GM19455 (cell line): ENCODE measurements around the gene CAPNS2.

Experiments
- ATAC-seq: cut with Tn5 transposase; IDR thresholded peaks from one replicate; pipeline ENCODE4 v1.9.1; 2021; ENCODE audit not compliant: unreplicated experiment

The CAPNS2 gene

DNA sequence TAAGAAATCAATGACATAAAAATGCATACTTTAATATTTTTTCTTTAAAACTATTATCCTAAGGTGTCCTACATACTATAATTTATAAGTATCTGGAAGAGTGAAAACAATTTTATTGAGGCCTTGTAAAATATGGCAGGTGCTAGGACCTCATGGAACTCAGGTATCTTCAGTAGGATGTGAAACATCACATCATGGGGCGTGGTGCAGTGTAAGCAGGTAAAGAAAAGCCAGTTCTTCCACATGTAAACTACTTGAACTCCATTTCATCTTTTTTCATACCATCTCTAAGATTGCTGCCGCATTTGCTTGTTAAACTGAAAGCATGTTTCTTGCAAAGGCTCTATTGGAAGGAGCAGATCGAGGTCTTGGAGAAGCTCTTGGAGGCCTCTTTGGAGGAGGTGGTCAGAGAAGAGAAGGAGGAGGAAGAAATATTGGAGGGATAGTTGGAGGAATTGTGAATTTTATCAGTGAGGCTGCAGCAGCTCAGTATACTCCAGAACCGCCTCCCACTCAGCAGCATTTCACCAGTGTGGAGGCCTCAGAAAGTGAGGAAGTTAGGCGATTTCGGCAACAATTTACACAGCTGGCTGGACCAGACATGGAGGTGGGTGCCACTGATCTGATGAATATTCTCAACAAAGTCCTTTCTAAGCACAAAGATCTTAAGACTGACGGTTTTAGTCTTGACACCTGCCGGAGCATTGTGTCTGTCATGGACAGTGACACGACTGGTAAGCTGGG, at the start of gene CAPNS2:
CAPNS2 (plus strand) TSS at position 253 of the 744 bp plus-strand sequence; CDS start at position 326, 73 bp downstream.
- ATAC-seq: no peak

DNA sequence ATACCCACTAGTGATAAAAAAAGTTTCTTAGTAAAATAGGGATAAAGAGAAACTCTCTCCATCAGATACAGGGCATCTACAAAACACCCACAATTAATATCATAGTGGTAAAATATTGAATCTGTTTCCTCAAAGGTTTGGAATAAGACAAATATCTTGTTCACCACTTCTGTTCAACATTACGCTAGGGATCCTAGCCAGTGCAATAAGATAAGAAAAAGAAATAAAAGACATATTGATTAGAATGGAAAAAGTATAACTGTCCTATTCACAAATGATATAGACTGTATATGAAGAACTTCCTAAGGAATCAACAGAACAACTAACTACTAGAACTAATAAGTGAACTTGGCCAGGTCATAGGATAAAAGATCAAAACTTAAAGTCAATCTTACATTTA, 44.7 kb upstream of the CAPNS2 start:
- ATAC-seq: no peak

DNA sequence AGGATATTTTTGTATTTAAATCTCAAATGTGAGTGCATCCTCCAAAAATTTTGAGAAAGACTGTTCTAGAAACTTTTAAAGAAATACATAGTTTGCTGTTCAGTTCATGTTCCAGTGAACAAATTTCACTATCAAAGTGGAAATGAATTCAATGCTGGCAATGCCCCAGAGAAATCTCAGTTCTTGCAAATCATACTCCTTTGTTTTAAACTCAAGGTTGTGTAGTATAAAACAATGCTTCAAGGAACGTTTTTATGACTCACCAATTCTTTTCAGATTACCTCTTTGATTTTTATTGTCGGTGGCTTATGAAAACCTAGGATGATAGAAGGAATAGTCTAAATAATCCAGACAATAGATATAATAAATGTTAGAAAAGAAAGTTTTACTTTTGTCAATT, 40.0 kb upstream of the CAPNS2 start:
- ATAC-seq: no peak

DNA sequence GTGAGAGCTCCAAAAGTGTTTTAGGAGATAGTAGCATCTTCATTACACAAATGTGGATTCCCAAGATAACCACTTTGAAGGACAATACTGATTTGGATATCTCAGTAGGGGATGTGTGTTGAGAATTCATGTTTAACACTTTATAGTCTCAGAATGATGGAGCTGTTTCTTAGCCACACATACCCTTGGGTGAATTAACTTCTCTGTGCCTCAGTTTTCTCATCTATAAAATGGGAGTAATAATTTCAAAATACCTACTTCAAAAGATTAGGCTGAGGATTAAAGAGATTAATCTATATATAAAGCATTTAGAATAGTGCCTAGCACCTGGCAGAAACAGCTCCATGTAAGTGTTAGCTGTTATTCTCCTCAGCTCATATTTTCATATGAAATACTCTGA, 38.6 kb upstream of the CAPNS2 start:
- ATAC-seq: no peak

DNA sequence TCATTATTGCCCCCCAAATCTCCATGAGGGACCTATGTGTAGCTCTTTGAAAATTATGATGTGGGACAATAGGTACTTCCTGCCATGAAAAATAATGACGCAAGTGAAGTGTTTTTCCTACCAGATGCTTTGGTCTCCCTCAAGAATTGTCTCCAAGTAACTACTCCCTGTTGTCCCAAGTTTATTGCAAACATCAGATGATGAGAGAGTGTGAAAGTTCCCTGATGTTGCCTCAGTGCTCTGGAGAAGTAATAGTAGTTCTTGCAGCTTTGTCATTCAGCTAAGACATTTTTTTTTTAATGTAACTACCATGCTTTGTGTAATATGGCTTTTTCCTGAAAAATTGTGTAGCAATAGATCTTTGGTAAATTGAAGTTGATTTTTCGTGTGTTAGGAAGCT, 37.5 kb upstream of the CAPNS2 start:
- no peak for ATAC-seq

DNA sequence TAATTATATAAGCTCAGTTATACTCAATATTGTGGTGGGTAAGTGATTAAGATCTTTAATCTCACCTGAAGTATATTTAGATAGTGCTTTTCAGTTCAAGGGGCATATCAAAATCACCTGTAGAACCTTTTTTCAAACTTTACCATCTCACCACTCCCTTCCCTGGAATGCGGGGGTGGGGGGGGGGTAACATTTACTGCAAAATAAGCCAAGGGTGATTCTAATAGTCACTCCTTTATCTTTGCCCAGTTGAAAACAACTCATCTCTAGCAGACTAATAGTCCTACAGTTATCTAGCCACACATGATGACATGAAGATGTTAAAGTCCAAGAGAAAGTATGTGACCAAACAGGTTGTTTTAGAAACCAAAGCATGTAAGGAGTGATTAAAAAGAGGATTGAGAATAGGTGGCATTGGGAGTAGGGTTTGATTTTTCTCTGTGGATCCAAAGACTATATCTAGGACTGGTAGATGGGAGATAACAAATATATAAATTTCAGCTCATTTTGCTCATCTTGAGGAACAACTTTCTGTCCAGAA, 36.1 kb upstream of the CAPNS2 start:
- ATAC-seq: no peak

DNA sequence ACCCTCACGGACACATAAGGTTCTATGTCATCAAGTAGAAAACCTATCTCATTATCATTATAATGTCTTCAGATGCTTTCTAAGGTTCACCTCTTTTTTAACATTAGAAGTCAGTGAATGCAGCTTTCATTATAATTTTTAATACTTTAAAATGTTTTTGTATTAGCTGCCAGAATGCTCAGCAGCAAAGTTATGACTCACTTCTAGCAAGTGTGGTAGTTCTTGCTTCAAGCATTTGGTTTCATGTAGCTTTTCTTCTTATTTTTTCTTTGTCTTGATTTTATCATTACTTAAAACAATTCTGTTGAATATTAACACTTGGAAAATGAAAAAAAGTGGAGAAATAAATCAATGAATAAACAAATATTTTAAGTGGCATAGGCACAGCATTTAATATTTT, 34.3 kb upstream of the CAPNS2 start:
- no peak for ATAC-seq

DNA sequence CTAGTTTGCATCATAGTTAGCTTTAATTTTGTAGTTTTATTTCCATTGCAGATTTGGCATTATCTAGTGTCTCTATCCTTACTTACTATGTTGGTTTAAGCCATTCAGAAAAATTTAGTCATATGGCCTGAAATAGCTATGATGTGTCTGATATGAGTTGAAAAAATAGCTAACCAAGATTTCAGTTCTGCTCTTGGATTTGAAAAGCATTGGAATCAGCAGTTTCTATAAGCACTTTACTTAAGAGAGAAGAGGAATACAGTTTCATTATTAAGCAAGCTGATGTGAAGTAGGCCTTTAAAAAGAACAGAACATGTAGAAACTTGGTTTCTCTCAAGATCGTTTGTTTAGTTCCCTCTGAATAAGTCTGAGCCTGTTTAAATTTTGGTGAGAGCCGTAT, 31.7 kb upstream of the CAPNS2 start:
- no peak for ATAC-seq

DNA sequence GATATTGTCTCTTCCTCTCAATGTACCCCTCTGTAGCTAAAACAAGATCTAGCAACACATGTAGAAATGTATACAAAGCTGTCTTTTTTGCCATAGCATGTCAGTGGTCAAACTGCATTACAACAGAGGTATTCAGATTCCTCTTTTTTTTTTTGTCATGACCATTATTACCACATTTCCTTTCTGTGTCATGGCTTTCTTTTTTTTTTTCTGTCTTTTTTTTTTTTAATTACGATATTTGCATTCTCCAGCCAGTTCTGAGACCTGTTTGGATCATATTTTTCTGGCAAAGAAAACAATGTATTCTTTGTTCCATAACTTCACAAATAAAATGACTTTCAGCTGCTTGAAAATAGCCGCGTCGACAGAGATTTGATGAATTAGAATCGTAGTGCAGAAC, 27.4 kb upstream of the CAPNS2 start:
- ATAC-seq: no peak

DNA sequence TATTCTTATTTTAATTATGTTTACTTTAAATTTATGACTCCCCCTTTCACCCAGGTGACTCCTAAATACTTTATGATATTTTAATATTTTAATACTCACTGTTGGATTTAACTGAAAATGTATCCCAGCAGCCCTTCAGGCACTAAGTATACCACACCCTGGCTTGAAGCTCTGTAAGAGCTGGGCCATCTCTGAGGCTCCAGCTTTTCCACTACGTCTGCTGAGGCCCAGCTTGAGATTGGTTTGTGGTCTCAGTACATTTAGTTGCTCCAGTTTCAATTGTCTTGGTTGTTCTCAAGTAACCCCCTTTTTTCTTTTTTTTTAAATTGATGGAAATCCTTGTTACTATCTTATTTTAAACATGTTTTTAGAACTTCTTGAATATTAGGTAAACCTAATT, 27.0 kb upstream of the CAPNS2 start:
- ATAC-seq: no peak

DNA sequence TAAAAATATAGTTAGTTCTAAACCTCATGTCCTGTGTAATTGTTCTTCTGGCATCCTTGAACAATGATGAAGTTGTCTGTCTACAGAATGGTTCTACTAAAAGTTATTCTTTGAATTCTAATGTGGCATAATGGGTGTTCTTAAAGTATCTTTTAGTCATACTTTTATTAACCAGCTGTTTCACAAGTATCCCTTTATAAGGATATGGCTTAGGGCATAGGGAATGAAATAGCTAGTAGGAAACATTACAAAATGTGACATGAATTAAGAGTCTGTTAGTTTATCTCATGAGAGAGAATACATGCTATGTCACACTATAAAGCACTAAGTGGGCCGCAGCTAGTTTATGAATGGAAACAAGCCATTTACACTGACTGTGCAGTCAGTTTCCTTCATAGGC, 26.3 kb upstream of the CAPNS2 start:
- ATAC-seq: no peak

DNA sequence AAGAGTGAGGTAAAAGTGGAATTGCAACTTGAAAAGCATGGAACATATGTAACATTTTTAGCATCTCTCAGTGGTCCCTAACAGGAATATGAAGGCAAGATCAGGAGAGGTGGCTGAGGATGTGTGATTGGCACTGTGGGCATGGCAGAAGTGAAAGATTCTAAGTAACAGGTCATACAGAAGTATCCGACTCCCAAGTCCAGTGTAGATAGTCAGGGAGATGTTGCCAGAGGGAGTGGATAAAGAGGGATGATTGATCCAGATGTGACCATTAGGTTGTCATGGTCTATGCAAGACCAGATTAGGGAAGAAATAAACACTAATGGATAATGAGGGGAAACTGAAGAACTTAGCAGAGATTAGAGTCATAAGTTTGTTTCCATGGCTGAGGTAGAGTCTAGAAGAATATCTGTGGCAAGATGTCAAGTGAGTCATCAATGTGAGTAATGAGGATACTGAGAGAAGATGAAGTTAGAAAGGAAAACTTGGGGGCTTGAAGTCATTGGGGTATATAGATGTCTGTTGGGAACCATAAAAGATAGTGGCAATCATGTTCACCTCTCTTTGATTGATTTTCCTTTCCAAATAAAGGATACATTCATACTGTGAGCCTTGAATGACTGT, 23.9 kb upstream of the CAPNS2 start:
- ATAC-seq: no peak

DNA sequence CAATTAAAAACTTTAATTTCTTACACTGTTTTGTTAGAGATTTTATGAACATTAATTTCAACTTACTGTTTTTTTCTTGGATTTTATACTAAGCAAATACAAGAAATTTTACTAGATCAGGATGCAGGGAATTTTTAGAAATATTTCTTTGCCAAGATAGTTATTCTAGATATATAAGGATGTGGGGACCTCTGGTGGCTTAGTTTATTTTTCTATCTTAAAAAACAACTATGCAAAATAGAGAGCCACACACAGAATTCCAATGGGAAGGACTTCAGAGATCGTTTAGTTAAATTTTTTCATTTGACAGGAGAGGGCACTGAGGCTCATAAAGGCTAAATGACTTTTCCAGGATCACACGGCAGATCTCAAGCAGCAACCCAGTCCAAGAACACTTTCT, 23.0 kb upstream of the CAPNS2 start:
- no peak for ATAC-seq

DNA sequence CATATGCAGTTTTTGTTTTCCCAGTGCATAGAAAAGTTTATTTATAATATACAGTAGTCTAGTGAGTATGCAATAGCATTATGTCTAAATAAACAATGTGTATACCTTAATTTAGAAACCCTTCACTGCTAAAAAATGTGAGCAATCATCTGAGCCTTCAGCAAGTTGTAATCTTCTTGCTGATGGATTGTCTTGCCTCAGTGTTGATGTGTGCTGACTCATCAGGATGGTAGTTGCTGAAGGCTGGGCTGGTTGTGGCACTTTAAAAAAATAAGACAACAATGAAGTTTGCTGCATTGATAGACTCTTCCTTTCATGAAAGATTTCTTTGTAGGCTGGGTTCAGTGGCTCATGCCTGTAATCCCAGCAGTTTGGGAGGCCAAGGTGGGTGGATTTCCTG, 13.9 kb upstream of the CAPNS2 start:
- no peak for ATAC-seq

DNA sequence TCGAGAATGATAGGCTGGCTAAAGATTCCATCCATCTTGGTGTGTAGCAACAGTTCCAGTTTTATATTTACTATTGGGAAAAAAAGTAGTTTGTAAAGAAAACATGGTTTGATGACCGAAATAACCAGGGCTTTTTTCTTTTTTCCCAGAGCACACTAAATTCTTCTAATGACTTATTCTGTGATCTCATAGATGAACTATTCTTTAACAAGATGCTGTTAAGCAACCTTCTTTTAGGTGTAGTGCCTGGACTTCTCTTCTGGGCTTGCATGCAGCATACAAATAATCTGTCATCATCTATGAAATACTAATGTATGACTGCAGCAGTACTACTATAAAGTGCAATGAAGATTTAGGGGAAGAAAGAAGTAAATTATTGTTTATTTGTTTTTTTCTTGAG, 11.0 kb upstream of the CAPNS2 start:
- ATAC-seq: no peak

DNA sequence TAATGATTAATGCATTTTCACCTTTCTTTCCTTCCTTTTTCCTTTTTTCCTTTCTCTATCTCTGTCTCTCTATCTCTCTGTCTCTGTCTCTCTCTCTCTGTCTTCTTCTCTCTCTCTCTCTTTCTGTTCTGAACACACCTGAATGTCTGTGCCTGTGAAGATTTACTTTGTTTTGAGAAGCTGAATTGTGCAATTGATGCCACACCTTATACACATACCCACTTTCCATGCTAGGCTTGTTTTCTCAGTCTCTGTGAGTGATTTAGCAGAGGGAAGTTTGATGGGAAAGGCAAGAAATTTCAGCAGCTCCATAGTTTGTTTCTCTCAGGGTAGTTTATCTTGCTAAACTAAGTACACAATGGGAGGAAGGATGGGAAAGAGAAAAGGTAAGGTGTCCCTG, 9.3 kb upstream of the CAPNS2 start:
- no peak for ATAC-seq

DNA sequence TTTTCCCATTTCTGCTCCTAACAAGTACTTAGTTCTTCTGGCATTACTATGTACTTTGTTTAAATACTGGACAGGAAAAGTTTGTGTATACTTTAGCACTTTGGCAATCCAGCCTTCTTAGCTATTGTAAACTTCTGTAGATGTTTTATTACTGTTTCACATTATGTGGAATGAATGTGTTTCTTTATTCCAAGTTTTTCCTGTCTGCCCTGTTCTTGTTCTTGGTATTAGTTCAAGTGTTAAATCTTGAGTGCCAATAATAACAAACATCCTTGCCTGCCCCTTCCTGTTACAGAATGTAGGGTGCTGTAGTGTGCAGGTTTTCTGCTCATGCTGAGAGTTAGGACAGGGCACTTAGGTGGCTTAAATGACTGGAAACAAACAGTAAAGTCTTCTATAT, 7.3 kb upstream of the CAPNS2 start:
- no peak for ATAC-seq

DNA sequence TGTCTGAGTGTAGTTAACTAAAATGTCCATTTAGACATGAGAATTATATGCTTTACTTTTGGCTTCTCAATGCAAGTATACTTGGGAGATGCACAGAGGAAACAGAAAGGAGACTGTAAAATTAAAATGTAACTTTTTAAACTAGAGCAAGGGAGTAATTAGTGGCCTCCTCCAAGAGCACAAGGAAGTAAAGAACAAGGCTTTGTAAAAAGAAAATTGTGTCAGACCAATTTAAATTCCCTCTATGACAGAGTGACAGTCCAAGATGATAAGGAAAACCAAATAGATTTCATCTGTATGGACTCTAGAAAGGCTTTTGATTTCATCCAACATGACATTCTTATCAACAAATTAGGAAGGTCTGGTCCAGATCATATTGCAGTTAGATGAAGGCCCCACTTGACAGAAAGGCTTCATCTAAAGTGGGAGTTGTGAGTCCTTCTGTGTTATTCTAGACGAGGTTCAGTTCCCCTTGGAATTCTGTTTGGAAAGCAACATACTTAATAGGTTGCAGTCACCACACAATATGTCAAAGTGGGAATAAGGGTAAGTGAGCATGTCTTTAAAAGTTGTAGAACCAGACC, 6.5 kb upstream of the CAPNS2 start:
- ATAC-seq: no peak

DNA sequence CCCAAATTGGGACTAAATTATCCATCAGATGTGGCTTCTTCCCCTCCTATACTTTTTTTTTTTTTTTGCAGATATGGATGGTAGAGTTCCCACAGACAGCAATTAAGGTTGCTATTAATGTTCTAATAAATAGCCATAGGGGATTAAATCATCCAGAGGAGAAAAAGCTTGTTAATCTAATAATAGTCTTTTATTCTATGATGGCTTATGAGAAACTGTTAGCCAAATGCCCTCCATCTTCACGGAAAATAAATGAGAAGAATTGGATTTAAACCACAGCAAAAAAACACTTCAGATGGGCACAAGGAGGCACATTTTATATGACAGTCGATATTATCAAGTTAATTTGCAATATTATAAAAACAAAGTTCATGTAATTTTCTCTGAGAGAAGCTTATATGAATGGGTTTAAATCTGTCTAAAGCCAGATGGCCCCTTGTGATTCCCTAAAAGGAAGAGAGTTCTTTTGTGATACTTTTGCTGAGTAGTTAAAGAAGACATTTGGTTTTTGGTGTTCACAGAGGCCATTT, 5.1 kb upstream of the CAPNS2 start:
- ATAC-seq: no peak

DNA sequence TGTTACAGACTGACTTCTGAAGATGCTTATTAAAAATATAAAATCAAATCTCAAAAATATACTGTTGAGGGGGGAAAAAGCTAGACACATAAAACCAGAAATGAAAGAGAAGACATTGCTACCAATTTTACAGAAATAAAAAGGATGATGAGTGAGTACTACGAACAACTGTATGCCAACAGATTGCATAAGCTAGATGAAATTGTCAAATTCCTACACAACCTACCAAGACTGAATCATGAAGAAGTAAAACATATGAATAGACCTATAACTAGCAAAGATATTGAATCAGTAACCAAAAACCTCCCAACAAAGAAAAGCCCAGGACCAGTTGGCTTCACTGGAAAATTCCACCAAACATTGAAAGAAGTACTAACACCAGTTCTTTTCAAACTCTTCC, 3.5 kb upstream of the CAPNS2 start:
- no peak for ATAC-seq

DNA sequence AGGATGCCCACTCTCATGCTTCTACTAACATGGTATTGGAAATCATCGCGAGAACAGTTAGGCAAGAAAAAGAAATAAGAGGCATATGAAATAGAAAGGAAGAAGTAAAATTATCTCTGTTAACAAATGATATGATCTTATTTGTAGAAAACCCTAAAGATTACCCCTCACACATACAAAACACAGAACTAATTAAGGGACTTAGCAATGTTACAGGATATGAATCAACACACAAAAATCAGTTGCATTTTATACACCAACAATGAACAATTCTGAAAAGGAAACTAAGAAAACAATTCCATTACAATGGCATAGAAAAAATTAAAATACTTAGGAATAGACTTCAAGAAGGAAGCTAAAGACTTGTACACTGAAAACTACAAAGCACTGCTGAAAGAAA, 2.7 kb upstream of the CAPNS2 start:
- no peak for ATAC-seq

DNA sequence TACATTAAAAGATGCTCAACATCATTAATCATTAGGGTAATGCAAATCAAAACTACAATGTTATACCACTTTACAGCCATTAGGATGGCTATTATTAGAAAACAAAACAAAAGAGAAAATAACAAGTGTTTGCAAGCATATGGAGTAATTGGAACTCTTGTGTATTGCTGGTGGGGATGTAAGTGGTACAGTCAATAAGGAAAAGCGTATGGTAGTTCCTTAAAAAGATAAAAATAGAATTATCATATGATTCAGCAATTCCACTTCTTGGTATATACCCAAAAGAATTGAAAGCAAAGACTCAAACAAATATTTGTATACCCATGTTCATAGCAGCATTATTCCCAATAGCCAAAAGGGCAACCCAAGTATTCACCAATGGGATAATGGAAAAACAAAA, 1.4 kb upstream of the CAPNS2 start:
- ATAC-seq: no peak
